Lower leg skin (tissue), 4 donors: ENCODE data around the gene COG5. TPM values are rescaled to one million over a fixed set of nuclear protein-coding genes. Genes with fewer than 3 reads are reported as not detected.

Experiments used
- DNase-seq, 2 donors: peaks; one replicate each; pipeline ENCODE4 v3.0.0-alpha.2; 2019; ENCODE audit warnings: low spot score in 2 of 2
- H3K4me3 ChIP-seq: fragments of 200-600 bp; sonication (generic); 2 replicates; pipeline ENCODE4 v1.5.1; 2017; ENCODE audit warnings: mild to moderate bottlenecking, low read depth; ENCODE audit not compliant: poor library complexity, severe bottlenecking
- POLR2A ChIP-seq, 2 donors: fragments of 450-650 bp; IDR thresholded peaks; one replicate each; pipeline ENCODE4 v1.6.1; 2016 to 2017; ENCODE audit warnings: antibody characterized with exemption in 2 of 2, mild to moderate bottlenecking in 1 of 2, moderate library complexity in 1 of 2
- WGBS, 2 donors: methylation state at CpG; one replicate each; pipeline ENCODE4 v1.1.5; 2018; 5-methylcytosine and 5-hydroxymethylcytosine counted together
- intact Hi-C: fragments of 100-400 bp; cut with DNase I; formaldehyde crosslinking; loops from one replicate; pipeline ENCODE4 v1.15.0; 2023; ENCODE audit warnings: low total_unique reads
- total RNA-seq, 4 donors: library from RNA; depleted of rRNA; stranded (reverse); fragments of >200 nt; gene quantifications; one replicate each; pipeline ENCODE4 v1.1.0, GENCODE V29; 2016
- TF ChIP-seq, protein P1 (sequence below), 3 donors: fragments of 450-650 bp; IDR thresholded peaks; one replicate each; pipeline ENCODE4 v1.5.1; 2016; ENCODE audit warnings: antibody characterized with exemption in 3 of 3, mild to moderate bottlenecking in 3 of 3, moderate library complexity in 2 of 3

Gene COG5
- total RNA-seq, 4 donors from 2014 or later: 34.4 to 50.6 (median 43.4) TPM

DNA sequence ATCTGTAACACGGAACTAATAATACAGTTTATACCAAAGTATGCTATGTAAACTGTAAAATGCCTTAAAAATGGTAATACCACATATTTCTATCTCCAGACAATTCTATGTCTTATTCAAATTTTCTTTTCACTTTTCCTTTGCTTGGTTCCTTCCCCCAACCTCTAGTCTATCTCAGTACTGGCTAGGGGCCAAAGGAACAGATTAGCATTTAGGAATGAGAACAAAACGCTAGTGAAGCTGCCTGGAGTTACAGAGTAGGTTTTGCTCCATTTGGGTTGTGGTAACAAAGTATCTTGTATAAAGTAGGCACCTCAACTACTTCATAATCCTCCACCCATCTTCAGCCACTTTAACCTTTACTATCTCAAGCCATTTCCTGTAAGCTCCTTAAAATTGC is 300.9 kb downstream of the COG5 start:
- H3K4me3 ChIP-seq: no peak overlapping the region
- intact Hi-C loops: no loop called here
- 74 to 75% methylated on average over 2 of the region's 2 CpGs for WGBS, 2 donors
- DNase-seq: no peak
- TF ChIP-seq, protein P1, sequence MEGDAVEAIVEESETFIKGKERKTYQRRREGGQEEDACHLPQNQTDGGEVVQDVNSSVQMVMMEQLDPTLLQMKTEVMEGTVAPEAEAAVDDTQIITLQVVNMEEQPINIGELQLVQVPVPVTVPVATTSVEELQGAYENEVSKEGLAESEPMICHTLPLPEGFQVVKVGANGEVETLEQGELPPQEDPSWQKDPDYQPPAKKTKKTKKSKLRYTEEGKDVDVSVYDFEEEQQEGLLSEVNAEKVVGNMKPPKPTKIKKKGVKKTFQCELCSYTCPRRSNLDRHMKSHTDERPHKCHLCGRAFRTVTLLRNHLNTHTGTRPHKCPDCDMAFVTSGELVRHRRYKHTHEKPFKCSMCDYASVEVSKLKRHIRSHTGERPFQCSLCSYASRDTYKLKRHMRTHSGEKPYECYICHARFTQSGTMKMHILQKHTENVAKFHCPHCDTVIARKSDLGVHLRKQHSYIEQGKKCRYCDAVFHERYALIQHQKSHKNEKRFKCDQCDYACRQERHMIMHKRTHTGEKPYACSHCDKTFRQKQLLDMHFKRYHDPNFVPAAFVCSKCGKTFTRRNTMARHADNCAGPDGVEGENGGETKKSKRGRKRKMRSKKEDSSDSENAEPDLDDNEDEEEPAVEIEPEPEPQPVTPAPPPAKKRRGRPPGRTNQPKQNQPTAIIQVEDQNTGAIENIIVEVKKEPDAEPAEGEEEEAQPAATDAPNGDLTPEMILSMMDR (IDR thresholded peaks at IDR 0.05): no peak
- no peak for TF ChIP-seq POLR2A (IDR thresholded peaks at IDR 0.05)

DNA sequence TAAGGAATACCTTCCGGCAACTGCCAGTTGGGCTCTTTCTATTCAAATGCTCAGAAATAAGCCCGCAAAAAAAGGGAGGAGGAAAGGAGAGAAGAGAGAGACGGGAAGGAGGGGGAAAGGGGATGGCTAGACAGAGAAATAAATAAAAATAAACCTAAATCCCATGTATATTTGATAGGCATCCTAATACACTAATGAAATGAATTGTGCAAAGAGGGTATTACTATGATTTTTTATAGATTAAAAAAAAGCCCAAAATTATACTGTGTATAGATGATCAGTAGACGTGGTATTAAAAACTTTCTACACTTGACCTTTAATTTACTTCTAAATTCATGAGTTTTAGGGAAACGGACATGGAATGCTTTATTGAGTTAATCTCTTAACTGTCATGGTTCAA is 305.0 kb downstream of the COG5 start:
- no peak overlapping the region for H3K4me3 ChIP-seq
- no peak for DNase-seq
- intact Hi-C loops: no loop called here
- 90 to 97% methylated on average over 5 of the region's 5 CpGs for WGBS, 2 donors
- no peak for TF ChIP-seq POLR2A (IDR thresholded peaks at IDR 0.05)
- TF ChIP-seq, protein P1 (IDR thresholded peaks at IDR 0.05): no peak

DNA sequence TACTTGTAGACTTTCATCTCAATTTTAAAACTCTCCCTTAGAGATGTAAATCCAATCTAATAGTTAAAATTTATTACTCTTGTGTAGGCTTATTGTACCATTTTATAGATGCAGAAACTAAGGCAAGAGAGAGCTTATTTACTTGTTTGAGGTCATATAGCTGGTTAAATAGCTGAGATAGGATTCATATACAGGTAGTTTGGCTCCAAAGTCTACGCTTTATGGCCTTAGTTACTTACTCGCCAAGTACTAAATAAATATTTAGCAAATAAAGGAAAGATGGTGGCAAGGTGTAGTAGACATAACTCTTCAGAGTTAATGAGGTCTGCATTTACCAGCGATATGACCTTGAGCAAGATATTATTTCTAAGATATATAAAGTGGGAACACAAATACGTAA is 308.1 kb downstream of the COG5 start:
- WGBS, 2 donors: 97 to 98% methylated on average over 4 of the region's 4 CpGs
- TF ChIP-seq, protein P1 (IDR thresholded peaks at IDR 0.05): no peak
- DNase-seq: no peak
- intact Hi-C loops: loop anchor here (2.0 kb wide), 1 partner anchor 31 kb away; no protein-coding TSS in a partner anchor
- no peak overlapping the region for H3K4me3 ChIP-seq

DNA sequence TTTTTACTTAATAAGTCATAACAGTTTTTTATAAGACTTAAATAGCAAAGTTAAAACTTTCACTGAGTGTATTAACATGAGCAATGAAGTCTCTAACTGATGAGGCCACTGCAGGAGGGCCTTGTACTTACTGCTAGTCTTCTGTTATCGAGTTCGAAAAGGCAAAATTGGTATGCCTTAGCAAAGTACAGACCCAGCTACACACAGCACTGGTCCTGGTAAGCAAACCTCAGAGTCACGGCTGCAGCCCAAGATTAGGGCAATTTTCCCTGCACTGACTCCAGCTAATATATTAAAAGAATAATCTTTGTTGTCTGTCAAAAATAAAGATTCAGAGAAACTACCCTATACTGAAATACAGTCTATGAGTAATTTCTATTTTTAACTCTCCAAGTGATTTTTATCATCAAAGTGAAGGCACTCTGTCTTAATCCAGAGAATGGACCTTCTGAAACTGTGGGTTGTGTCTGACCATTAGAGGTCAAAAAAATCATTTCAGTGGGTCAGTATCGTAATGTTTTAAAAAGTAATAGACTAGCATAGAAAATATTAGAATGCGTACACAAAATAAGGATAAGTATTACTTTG is 309.2 kb downstream of the COG5 start:
- 95 to 99% methylated on average over 5 of the region's 5 CpGs for WGBS, 2 donors
- intact Hi-C loops: no loop called here
- DNase-seq: no peak
- H3K4me3 ChIP-seq: no peak overlapping the region
- TF ChIP-seq POLR2A (IDR thresholded peaks at IDR 0.05): no peak
- TF ChIP-seq, protein P1 (IDR thresholded peaks at IDR 0.05): no peak

DNA sequence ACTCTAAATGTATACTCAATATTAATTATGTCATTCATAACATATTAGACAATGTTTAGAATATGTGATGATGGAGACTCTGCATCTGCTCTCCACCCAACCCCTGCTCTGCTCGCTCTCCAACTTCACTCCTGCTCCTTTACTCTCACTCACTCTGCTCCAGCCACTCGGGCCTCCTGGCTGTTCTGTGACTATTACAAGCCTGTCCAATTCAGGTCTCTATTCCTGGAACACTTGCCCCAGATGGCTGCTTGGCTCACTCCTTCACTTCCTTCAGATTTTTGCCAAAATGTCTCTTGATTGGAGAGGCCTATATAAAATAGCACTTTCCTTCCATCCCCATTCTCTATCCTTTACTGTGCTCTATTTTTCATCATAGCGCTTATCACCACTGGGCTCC is 310.1 kb downstream of the COG5 start:
- no peak for DNase-seq
- TF ChIP-seq, protein P1 (IDR thresholded peaks at IDR 0.05): no peak
- no peak for TF ChIP-seq POLR2A (IDR thresholded peaks at IDR 0.05)
- H3K4me3 ChIP-seq: no peak overlapping the region
- 88 to 90% methylated on average over 3 of the region's 3 CpGs for WGBS, 2 donors
- intact Hi-C loops: no loop called here

DNA sequence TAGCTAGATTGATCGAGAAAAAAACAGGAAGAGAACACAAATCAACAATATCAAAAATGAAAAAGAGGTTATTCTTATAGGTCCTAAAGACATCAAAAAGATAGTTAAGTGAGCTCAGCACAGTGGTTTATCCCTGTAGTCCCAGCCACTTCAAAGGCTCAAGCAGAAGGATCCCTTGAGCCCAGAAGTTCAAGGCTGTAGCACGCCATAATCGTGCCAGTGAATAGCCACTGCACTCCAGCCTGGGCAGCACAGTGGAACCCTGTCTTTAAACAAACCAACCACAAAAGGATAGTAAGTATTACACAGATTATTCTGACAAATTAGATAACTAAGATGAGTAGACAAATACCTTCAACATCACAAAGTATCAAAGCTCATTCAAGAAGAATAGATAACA is 311.8 kb downstream of the COG5 start:
- intact Hi-C loops: no loop called here
- no peak for DNase-seq
- no peak overlapping the region for H3K4me3 ChIP-seq
- WGBS, 2 donors: 89 to 90% methylated on average over 3 of the region's 3 CpGs
- no peak for TF ChIP-seq POLR2A (IDR thresholded peaks at IDR 0.05)
- TF ChIP-seq, protein P1 (IDR thresholded peaks at IDR 0.05): no peak
